Adipocyte (in vitro differentiated cells): ENCODE results near the gene BABAM2.
"Not testable (repeated sequence)": the region's sequence is repeated elsewhere in the genome, so short reads cannot be mapped to it uniquely, and the experiment has no call there.

ENCODE experiments used
- DNase-seq: peaks from one replicate; pipeline ENCODE4 v3.0.0-alpha.2; 2015; ENCODE audit warnings: low read depth
- H3K27me3 ChIP-seq: replicated peaks from 2 replicates; pipeline ENCODE4 v1.7.0; 2013; ENCODE audit warnings: mild to moderate bottlenecking, low read length, moderate library complexity; ENCODE audit not compliant: control insufficient read depth, insufficient read depth
- H3K36me3 ChIP-seq: 2 replicates; pipeline ENCODE4 v1.7.0; 2013; ENCODE audit warnings: low read length, mild to moderate bottlenecking, moderate library complexity; ENCODE audit not compliant: control insufficient read depth, insufficient read depth, severe bottlenecking
- H3K4me1 ChIP-seq: 2 replicates; pipeline ENCODE4 v1.7.0; 2013; ENCODE audit warnings: mild to moderate bottlenecking, low read length, moderate library complexity; ENCODE audit not compliant: control insufficient read depth, insufficient read depth
- H3K4me3 ChIP-seq: 2 replicates; pipeline ENCODE4 v1.7.0; 2013; ENCODE audit warnings: mild to moderate bottlenecking, low read length, moderate library complexity
- H3K9ac ChIP-seq: 2 replicates; pipeline ENCODE4 v1.7.0; 2013; ENCODE audit warnings: mild to moderate bottlenecking, low read length, moderate library complexity
- H3K9me3 ChIP-seq: 2 replicates; pipeline ENCODE4 v1.7.0; 2013; ENCODE audit warnings: mild to moderate bottlenecking, low read length, moderate library complexity; ENCODE audit not compliant: control insufficient read depth

BABAM2 gene

GRCh38 chr2:28326881-28327505 lies 436.5 kb downstream of the BABAM2 start:
- peak overlapping the region; percentile 29 for H3K4me3 ChIP-seq
- peak overlapping the region; percentile 57 for H3K9ac ChIP-seq
- H3K27me3 ChIP-seq = no peaks in the 10 kb centered on the region
- H3K9me3 ChIP-seq = no peaks in the 10 kb centered on the region
- no peaks in the 10 kb centered on the region for H3K36me3 ChIP-seq
- DNase-seq = peak; percentile 75
- H3K4me1 ChIP-seq = peaks cover 31% of the 10 kb centered on the region

- H3K4me3 ChIP-seq = peak overlapping the region; percentile 29
- DNase-seq = peak; percentile 64
- peaks cover 31% of the 10 kb centered on the region for H3K4me1 ChIP-seq
- H3K27me3 ChIP-seq = no peaks in the 10 kb centered on the region
- H3K9ac ChIP-seq = peak overlapping the region; percentile 57
- no peaks in the 10 kb centered on the region for H3K9me3 ChIP-seq
- no peaks in the 10 kb centered on the region for H3K36me3 ChIP-seq
Observed at GRCh38 chr2:28327581-28327955, 437.0 kb downstream of the BABAM2 start.

GRCh38 chr2:28327956-28328922 lies 437.7 kb downstream of the BABAM2 start:
- DNase-seq = peak; percentile 82

GRCh38 chr2:28329184-28329583 lies 438.7 kb downstream of the BABAM2 start:
- no peaks in the 10 kb centered on the region for H3K9me3 ChIP-seq
- DNase-seq = no peak
- H3K4me3 ChIP-seq = no peak overlapping the region
- H3K27me3 ChIP-seq = no peaks in the 10 kb centered on the region
- H3K4me1 ChIP-seq = peaks cover 41% of the 10 kb centered on the region
- H3K36me3 ChIP-seq = no peaks in the 10 kb centered on the region
- no peak overlapping the region for H3K9ac ChIP-seq

More at GRCh38 chr2:28327956-28328922, 437.7 kb downstream of the BABAM2 start:
- Histone ChIP-seq H3K27me3 (no peaks in the 10 kb centered on the region), H3K36me3 (no peaks in the 10 kb centered on the region), H3K4me3 (no peak overlapping the region), H3K4me1 (peaks cover 31% of the 10 kb centered on the region), H3K9me3 (no peaks in the 10 kb centered on the region), H3K9ac (peak overlapping the region; percentile 57)

GRCh38 chr2:28330722-28331121 lies 440.2 kb downstream of the BABAM2 start:
- DNase-seq, H3K9me3 ChIP-seq, H3K9ac ChIP-seq, H3K4me3 ChIP-seq, H3K27me3 ChIP-seq, H3K36me3 ChIP-seq: not testable (repeated sequence)
- H3K4me1 ChIP-seq = peaks cover 46% of the 10 kb centered on the region

GRCh38 chr2:28331797-28332196 lies 441.3 kb downstream of the BABAM2 start:
- H3K36me3 ChIP-seq, DNase-seq, H3K9me3 ChIP-seq, H3K9ac ChIP-seq, H3K4me3 ChIP-seq, H3K27me3 ChIP-seq: not testable (repeated sequence)
- peaks cover 44% of the 10 kb centered on the region for H3K4me1 ChIP-seq

GRCh38 chr2:28332696-28333095 lies 442.2 kb downstream of the BABAM2 start:
- no peak for DNase-seq
- Histone ChIP-seq H3K4me1 (peaks cover 44% of the 10 kb centered on the region), H3K36me3 (no peaks in the 10 kb centered on the region), H3K9ac (no peak overlapping the region), H3K4me3 (no peak overlapping the region), H3K9me3 (no peaks in the 10 kb centered on the region), H3K27me3 (no peaks in the 10 kb centered on the region)

GRCh38 chr2:28333606-28334526 lies 443.3 kb downstream of the BABAM2 start:
- H3K9ac ChIP-seq = peak overlapping the region; percentile 8
- H3K4me1 ChIP-seq = peaks cover 42% of the 10 kb centered on the region
- no peaks in the 10 kb centered on the region for H3K27me3 ChIP-seq
- no peaks in the 10 kb centered on the region for H3K36me3 ChIP-seq
- no peak overlapping the region for H3K4me3 ChIP-seq
- no peaks in the 10 kb centered on the region for H3K9me3 ChIP-seq
- peak; percentile 47 for DNase-seq

- Histone ChIP-seq H3K4me1 (peaks cover 48% of the 10 kb centered on the region), H3K9me3 (no peaks in the 10 kb centered on the region), H3K36me3 (no peaks in the 10 kb centered on the region), H3K9ac (no peak overlapping the region), H3K27me3 (no peaks in the 10 kb centered on the region), H3K4me3 (no peak overlapping the region)
- DNase-seq = no peak
Observed at GRCh38 chr2:28334527-28334894, 444.0 kb downstream of the BABAM2 start.

GRCh38 chr2:28335265-28335664 lies 444.7 kb downstream of the BABAM2 start:
- DNase-seq, H3K9ac ChIP-seq, H3K27me3 ChIP-seq, H3K4me3 ChIP-seq, H3K36me3 ChIP-seq, H3K9me3 ChIP-seq: not testable (repeated sequence)
- peaks cover 54% of the 10 kb centered on the region for H3K4me1 ChIP-seq

- Histone ChIP-seq H3K4me3 (no peak overlapping the region), H3K36me3 (no peaks in the 10 kb centered on the region), H3K9me3 (no peaks in the 10 kb centered on the region), H3K27me3 (no peaks in the 10 kb centered on the region), H3K4me1 (peaks cover 58% of the 10 kb centered on the region), H3K9ac (no peak overlapping the region)
- DNase-seq = no peak
Observed at GRCh38 chr2:28335666-28336065, 445.1 kb downstream of the BABAM2 start.
